Kasumi-1 (cell line): ENCODE data around the gene SLC38A10.

Experiments used
- DNase-seq, 2 experiments: peaks; one replicate each; lab custom pipeline; 2025; lab: John Stamatoyannopoulos, UW

The SLC38A10 gene

DNA sequence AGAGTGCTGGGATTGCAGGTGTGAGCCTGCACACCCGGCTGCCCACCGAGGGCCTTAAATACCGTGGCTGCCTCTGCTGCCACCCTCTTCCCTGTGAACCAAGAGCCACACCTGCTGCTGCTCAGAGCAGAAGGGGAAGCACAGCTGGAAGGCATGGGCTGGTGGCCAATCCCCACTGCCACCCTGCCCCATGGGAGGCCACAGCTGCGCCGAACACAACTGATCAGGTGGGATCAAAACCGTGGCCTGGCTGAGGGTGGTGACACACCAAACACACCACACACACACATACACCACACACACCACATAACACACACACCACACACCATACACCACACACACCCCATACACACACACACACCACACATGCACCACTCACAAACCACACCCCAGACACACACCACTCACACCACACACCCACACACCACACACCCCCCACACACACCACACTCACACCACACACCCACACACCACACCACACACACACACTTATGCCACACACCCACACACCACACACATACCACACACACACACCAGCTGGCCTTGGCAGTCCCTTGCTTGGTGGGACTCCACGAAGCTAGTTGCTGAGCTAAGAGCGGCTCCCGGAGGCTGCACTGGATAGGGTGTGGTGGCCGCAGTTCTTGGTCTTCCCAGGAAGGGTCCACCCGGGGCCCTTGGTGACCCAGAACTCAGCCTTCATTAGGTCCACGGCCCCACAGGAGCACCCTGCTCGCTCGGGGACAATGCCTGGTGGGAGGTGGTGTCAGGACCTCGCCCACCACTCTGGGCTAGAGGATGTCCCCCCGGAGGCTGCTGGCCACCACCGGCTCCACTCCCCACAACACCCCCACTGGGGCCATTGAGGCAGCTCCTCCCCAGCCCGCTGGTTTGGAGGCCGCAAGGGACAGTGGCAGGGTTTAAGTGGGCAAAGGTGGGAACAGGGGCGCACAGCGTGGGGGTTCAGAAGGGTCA is 87.2 kb downstream of the SLC38A10 start:
- no peak for DNase-seq

DNA sequence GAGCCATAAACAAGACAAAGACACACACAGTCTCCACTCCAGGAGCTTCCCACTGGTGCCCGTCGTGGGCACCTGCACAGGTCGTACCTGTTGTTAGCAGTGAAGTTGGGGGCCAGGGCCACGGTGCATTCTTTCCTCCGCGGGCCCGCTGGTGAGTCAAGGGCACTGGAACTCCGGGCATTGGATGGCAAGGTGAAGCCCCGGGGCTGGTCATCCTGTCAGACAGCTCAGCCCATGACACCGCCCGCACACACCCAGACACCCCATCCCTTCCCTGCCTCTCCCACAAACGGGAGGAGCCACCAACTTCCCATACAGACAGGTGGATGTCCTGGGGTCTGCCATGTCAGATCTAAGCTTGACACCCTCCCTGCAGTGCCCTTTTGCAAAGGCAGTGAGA is 88.5 kb downstream of the SLC38A10 start:
- no peak for DNase-seq

DNA sequence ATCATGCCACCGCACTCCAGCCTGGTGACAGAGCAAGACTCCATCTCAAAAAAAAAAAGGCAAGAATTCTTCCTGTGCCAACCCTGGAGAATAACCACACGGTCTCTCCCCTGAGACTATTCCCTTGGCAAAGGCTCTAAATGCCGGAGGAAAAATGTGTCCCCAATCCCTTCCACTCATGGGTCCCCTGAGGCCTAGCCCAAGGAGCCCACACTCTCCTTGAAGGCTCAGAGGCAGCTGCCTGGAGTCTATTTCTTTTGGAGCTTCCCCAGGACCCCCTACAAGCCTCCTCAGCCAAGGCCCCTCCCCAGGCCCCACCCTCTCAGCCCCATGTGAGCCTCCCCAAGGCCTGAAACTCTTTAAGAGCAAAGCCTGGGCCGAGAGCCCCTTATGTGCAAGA is 88.9 kb downstream of the SLC38A10 start:
- DNase-seq: no peak

DNA sequence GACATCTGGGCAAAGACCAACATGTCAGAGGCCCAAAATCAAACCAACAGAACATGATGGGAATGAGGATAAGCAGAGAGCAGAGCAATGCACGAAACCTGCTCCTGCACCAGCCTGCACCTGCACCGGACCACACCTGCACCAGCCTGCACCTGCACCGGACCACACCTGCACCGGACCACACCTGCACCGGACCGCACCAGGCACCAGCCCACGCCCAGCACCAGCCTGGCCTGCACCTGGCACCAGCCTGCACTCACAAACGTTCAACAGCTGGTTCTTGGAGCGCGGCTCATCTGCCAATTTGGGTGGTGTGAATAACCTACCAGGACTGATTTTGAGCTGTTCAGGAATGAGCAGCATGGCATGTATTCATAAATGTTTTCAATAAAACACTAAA is 90.5 kb downstream of the SLC38A10 start:
- DNase-seq: no peak

DNA sequence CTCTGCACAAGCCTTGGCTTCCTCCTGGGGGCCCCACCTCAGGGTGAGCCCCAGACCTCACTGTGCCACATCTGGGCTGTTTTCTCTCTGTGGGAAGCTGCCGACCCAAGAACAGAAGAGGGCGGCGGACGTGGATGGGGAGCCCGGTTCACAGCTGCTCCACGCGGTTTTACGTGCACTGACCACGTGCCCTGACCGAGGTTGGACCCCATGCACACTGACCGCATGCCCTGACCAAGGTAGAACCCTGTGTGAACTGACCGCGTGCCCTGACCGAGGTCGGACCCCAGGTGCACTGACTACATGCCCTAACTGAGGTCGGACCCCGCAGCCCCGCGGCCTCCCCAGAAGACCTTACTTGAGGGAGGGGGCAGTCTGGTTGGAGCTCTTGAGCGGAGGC is 92.0 kb downstream of the SLC38A10 start:
- DNase-seq: no peak

DNA sequence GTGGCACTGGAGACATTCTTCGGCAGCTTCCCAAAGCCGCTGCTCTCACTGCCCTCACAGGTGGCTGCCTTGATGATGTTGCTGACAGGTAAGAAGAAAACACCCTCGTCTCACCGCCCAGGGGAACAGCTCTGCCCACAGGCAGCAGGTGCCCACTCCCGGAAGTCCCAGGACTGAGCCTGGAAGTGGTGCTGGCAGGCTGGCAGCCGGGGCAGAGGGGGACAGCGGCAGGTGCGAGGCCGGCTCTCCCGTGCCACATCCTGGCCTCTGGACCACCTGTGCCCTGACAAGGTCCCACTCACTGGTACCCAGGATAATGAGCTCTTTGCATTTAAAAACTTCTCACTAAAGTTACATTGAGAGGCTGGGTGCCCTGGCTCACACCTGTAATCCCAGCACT is 92.8 kb downstream of the SLC38A10 start:
- no peak for DNase-seq

DNA sequence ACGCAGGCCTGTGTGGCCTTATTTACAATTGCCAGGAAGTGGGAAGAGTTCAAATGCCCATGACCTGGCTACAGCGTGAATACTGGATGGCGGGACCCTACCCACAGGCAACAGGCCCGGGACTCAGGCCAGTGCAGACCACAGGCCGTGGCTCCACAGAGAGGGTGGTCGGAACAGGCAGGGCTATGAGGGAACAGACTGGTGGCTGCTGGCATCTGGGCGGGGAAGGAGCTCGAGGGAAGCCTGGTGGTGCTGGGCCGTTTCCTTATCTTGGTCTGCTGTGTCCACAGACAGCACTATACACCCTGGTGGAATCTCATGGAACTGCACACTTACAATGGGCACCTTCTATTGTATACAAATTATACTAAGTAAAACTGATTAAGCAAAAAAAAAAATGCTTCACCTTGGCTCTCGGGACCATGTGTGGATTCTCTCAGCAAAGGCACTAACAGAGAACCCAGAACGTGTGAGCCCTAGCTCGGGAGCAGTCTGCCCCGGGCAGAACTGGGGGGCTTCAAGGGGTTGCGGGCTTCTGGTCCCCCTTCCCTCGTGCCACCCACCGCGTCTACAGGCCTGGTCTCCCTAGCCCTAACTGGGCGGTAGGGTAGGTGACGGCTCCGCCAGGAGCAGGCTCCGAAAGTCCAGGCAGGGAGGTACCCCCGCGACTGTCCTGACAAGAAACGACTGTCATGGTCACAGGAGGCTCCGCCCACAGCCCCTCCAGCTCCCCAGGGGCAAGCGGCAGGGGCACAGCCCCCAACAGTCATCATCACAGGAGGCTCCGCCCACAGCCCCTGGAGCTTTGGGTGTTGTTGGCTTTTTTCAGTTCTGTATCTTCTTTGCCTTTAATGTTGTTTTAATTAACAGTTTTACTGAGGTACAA is 94.2 kb downstream of the SLC38A10 start:
- peak; percentile 92 to 96 for DNase-seq

DNA sequence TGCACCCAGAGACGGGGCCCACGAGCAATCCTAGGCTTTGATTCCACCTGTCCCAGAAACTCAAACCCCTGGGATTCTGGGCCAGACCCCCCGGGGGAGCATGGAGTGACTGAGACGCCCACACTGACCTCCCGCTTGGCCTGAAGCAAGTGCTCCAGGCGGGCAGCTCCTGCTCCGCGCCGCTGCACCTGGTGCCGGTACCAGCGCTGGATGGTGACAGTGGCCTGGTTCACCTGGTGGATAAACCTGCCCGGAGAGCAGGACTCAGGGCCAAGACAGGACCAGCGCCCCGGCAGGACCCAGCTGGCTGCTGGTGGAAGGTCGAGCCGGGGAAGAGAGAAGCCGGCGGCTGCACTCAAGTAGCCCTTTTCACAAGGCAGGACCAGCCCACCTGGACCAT is 94.9 kb downstream of the SLC38A10 start:
- DNase-seq: no peak

DNA sequence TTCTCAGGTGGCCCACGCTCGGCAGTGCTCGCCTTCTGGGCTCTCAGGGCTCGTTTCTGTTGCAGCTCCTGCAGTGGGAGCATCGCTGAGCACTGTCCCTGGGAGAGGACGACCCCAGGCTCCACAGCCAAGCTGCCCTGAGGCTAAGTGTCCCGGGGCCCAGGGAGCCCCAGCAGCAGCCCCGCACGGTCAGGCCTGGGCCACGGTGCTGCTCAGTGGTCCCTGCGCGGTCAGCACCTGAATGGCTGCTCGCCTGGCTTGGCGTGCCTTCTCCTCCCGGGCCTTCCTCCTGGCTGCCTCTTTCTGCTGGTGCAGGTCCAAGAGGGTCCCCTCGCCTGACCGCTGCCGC is 95.7 kb downstream of the SLC38A10 start:
- DNase-seq: no peak

DNA sequence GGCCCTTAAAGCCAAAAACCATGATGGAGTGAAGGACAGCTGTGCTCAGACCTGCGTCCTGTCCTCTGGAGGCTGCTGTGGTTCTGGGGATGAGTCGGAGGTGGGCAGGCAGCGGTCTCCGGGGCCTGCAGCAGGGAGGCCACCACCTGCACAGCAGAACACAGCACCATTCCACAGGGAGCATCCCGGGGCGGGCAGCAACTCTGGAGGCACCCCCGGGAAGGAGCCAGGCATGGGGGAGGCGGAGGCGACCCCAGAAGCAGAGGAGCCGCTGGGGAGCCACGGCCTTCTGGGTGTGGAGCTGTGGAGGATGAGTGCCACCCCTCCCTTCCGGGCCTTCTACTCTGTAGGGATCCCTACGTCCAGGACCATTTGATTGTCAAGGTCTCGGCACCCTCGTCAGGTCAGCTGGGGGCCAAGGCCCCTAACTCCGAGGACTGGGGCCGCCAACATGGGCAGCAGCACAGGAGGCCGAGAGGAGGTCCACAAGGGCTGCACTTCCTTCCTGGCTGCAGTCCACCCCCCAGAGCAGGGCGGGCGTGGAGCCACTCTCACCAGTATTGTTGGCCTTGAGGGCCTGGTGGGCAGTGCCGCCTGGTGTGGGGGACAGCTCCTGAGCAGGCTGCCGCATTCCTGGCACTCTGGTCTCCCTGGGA is 96.2 kb downstream of the SLC38A10 start:
- DNase-seq: no peak

DNA sequence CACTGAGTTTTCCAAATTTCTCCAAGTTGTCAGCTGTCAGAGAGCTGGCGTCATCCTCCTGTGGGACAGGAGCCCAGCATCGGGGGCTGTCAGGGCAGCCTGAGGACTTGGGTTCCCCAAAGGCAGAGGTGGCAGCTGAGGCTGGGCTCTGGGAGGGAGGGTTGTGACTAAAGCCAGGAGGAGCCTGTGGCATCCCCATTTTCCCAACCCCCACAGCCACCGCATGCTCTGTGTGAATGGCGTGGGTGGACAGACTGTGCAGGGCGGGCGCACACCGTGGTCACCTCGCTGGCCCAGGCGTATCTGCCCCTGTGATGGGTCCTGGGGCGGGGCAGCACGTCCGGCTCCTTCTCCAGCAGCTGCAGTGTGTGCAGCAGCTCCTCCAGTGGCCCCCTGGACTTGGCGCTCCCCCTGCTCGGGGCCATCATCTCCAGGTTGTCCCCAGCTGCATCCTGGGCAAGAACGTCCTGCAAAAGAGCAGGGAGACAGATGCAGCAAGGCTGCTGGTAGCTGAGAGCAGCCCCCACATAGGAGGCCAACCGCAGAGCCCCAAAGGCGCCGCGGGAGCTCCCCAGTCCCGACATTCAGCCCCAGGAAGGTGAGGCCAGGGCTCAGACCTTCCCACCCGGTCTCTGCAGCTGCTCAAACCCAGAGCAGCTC is 97.1 kb downstream of the SLC38A10 start:
- DNase-seq: no peak

DNA sequence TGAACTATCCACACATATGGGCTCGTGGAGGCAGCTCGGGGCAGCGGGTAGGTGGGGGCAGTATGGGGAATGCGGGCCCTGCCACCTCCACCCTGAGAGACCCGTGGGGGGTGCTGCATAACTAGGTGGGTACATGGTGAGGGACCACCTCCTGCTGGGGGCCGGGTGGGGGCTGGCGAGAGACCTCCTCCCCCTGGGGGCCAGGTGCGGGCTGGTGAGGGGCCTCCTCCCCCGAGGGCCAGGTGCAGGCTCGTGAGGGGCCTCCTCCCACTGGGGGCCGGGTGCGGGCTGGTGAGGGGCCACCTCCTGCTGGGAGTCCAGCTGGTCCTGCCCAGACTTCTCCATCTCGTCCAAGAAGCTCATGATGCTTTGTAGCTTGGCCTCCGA is 97.7 kb downstream of the SLC38A10 start:
- no peak for DNase-seq

DNA sequence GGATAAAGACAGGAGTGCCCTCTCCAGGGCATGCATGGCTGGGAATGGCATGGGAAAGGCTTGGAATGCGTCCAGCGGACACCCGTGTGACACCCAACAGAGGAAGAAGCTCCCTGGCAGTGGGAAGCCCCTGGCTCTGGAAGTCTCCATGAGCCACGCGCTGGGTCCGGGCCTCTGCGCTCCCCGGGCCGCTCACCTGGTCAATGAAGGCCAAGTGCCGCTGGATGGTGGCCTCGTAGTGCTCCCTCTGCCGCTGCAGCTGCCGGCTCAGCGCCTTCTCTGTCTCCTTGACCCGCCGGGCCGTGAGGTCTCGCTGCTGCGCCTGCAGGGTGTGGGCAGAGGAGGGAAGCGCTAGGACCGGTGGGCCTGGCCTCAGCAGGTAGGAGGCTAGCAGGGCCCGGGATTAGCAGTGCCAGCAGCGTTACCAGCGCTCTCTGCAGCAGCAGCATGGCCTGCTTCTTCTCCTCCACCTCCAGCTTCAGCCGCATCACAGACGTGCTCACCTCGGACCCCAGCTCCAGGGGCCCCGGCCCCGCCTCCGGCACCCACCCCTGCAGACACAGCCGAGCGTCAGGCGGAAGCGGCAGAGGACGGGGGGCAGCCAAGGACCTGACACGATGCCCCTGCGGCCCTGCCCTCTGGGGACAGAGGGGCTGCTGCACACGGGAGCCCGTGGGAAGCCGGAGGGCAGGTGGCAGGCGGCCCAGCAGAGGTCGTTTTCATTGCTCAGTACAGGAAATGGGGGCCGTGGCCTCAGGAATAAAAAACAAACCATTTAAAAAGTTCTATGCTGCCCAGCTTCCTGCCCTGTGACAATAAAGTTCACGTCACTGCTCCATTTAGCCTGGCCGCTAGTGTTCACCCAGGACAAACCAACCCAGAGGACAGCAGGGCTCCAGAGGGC is 98.3 kb downstream of the SLC38A10 start:
- DNase-seq: no peak

DNA sequence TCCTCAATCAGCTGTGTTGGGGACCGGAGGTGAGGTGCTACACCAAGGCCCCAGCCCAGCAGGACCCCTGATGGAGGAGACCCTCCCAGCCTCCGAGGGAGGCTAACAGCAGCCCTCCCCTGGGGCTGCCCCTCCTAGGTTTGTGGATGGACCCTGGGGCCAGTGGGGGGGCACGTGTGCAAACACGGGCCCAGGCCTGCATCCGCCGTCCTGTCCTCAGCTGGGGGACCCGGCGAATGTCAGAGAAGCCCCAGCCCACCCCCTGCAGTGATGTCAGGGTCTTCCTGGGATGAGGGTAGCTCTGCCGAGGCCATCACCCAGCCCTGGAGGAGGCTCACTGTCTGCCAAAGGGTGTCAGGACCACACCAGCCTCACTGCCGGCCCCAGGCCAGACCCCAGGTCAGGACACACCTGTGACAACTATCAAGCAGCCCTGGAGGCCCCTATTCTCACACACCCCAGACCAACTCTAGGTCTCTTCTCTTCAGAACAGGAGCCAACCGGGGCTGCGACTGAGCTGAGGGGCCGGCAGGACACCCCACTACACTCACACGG is 99.1 kb downstream of the SLC38A10 start:
- DNase-seq: no peak
